ENCODE data around the gene CRYBB2. TPM values are rescaled to one million over a fixed set of nuclear protein-coding genes. Genes with fewer than 3 reads are reported as not detected.
"Not testable (repeated sequence)": the region's sequence is repeated elsewhere in the genome, so short reads cannot be mapped to it uniquely, and the experiment has no call there.

The CRYBB2 gene
- total RNA-seq, 1 experiment from 2014 or later, result not detected

DNA sequence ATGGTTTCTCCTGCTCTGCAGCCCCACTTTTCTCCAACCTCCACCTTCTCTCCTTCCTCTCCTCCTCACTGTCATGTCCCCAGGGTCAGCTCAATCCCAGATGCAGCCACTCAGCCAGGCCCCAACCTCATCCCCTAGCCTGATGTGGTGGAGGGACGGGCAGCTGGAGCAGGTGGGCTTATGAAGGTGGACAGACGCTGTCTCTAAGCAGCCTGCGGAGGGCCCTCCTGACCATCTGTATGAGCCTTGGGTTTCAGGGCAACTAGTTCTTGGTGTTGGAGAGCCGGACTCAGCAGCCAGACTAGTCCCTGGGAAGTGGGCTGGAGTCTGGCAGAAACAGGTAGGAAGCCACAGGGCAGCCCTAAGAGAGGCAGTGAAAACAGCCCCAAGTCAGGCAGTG, 18.1 kb downstream of the CRYBB2 start:
- Histone ChIP-seq H3K56ac (ENCODE audit: insufficient read length, low read depth, low read length) (no peak overlapping the region), H3K79me1 (ENCODE audit: insufficient read depth, low read depth, low read length, poor library complexity, severe bottlenecking) (no peaks in the 10 kb centered on the region), H3K79me2 (ENCODE audit: insufficient read depth, low read length) (no peaks in the 10 kb centered on the region), H2AFZ (ENCODE audit: low read length) (no peak overlapping the region), H3K4ac (ENCODE audit: low read depth, low read length) (no peak overlapping the region), H3K27ac (ENCODE audit: insufficient read length, low read depth, low read length) (no peak overlapping the region), H3K14ac (ENCODE audit: insufficient read depth, low read length) (no peak overlapping the region), H3K9ac (ENCODE audit: extremely low read depth, insufficient read length, low read length) (no peak overlapping the region), H4K5ac (ENCODE audit: insufficient read length, low read depth, low read length) (no peak overlapping the region), H2BK20ac (ENCODE audit: low read depth, low read length, poor library complexity, severe bottlenecking) (no peak overlapping the region), H3K4me1 (ENCODE audit: insufficient read depth, low read length) (no peaks in the 10 kb centered on the region), H2BK15ac (ENCODE audit: low read depth, low read length) (no peak overlapping the region), H3K23ac (ENCODE audit: insufficient read length, low read depth, low read length) (no peak overlapping the region), H2AK5ac (ENCODE audit: insufficient read length, low read length) (no peak overlapping the region), H3T11ph (ENCODE audit: low read length) (no peak overlapping the region), H3K9me3 (ENCODE audit: control insufficient read depth, low read depth, low read length) (no peaks in the 10 kb centered on the region), H3K4me2 (ENCODE audit: insufficient read depth, insufficient read length, low read length) (no peak overlapping the region), H3K18ac (ENCODE audit: insufficient read length, low read depth, low read length) (no peak overlapping the region), H4K91ac (ENCODE audit: insufficient read length, low read depth, low read length) (no peak overlapping the region), H4K8ac (replicated peaks; ENCODE audit: insufficient read length, low read depth, low read length) (no peak overlapping the region), H3K27me3 (ENCODE audit: insufficient read depth, low read length) (no peaks in the 10 kb centered on the region), H3K23me2 (ENCODE audit: insufficient read length, low read depth, low read length, poor library complexity, severe bottlenecking) (no peaks in the 10 kb centered on the region), H2BK12ac (ENCODE audit: insufficient read length, low read depth, low read length) (no peak overlapping the region), H4K20me1 (ENCODE audit: control insufficient read depth, insufficient read depth, insufficient read length) (no peaks in the 10 kb centered on the region), H2BK5ac (ENCODE audit: insufficient read length, low read length) (no peak overlapping the region), H2BK120ac (ENCODE audit: low read depth, low read length, poor library complexity, severe bottlenecking) (no peak overlapping the region)
- Mint-ChIP-seq H3K36me3 (ENCODE audit: insufficient read depth in 1 of 3, low read depth in 3 of 3) (no peaks in the 10 kb centered on the region), H3K4me1 (peaks cover 0 to 3% of the 10 kb centered on the region in 2 experiments; a peak in 2 of 4 replicates), H3K9me3 (no peaks in the 10 kb centered on the region), H3K27me3 (ENCODE audit: low read depth) (peaks cover 23% of the 10 kb centered on the region), H3K27ac (no peak overlapping the region), H3K4me3 (no peak overlapping the region)
- TF ChIP-seq, protein P1, sequence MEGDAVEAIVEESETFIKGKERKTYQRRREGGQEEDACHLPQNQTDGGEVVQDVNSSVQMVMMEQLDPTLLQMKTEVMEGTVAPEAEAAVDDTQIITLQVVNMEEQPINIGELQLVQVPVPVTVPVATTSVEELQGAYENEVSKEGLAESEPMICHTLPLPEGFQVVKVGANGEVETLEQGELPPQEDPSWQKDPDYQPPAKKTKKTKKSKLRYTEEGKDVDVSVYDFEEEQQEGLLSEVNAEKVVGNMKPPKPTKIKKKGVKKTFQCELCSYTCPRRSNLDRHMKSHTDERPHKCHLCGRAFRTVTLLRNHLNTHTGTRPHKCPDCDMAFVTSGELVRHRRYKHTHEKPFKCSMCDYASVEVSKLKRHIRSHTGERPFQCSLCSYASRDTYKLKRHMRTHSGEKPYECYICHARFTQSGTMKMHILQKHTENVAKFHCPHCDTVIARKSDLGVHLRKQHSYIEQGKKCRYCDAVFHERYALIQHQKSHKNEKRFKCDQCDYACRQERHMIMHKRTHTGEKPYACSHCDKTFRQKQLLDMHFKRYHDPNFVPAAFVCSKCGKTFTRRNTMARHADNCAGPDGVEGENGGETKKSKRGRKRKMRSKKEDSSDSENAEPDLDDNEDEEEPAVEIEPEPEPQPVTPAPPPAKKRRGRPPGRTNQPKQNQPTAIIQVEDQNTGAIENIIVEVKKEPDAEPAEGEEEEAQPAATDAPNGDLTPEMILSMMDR (conservative IDR thresholded peaks at IDR 0.05), result no peak
- DNase-seq, result peak; percentile 38
- WGBS (ENCODE audit: extremely low coverage, insufficient read length, low lambda C conversion rate), result no CpG with 5 or more reads among the region's 4 CpGs

- H3K36me3 Mint-ChIP-seq (ENCODE audit: insufficient read depth in 1 of 3, low read depth in 3 of 3); H2AK5ac ChIP-seq (ENCODE audit: insufficient read length, low read length); H3K9ac ChIP-seq (ENCODE audit: extremely low read depth, insufficient read length, low read length); H2BK20ac ChIP-seq (ENCODE audit: low read depth, low read length, poor library complexity, severe bottlenecking); H3K4me1 Mint-ChIP-seq; H3K9me3 ChIP-seq (ENCODE audit: control insufficient read depth, low read depth, low read length); H3K23ac ChIP-seq (ENCODE audit: insufficient read length, low read depth, low read length); H4K8ac ChIP-seq (replicated peaks; ENCODE audit: insufficient read length, low read depth, low read length); H2BK5ac ChIP-seq (ENCODE audit: insufficient read length, low read length); H2AFZ ChIP-seq (ENCODE audit: low read length); H3K79me1 ChIP-seq (ENCODE audit: insufficient read depth, low read depth, low read length, poor library complexity, severe bottlenecking); H3T11ph ChIP-seq (ENCODE audit: low read length); H4K20me1 ChIP-seq (ENCODE audit: control insufficient read depth, insufficient read depth, insufficient read length); H4K91ac ChIP-seq (ENCODE audit: insufficient read length, low read depth, low read length); H3K27ac ChIP-seq (ENCODE audit: insufficient read length, low read depth, low read length); H3K18ac ChIP-seq (ENCODE audit: insufficient read length, low read depth, low read length); H3K56ac ChIP-seq (ENCODE audit: insufficient read length, low read depth, low read length); H3K27me3 ChIP-seq (ENCODE audit: insufficient read depth, low read length); H3K4me2 ChIP-seq (ENCODE audit: insufficient read depth, insufficient read length, low read length); H3K4me1 ChIP-seq (ENCODE audit: insufficient read depth, low read length); H3K79me2 ChIP-seq (ENCODE audit: insufficient read depth, low read length); H2BK15ac ChIP-seq (ENCODE audit: low read depth, low read length); H4K5ac ChIP-seq (ENCODE audit: insufficient read length, low read depth, low read length); H3K9me3 Mint-ChIP-seq; DNase-seq; H3K23me2 ChIP-seq (ENCODE audit: insufficient read length, low read depth, low read length, poor library complexity, severe bottlenecking); H3K27ac Mint-ChIP-seq; H2BK120ac ChIP-seq (ENCODE audit: low read depth, low read length, poor library complexity, severe bottlenecking); H3K4me3 Mint-ChIP-seq; H2BK12ac ChIP-seq (ENCODE audit: insufficient read length, low read depth, low read length); H3K4ac ChIP-seq (ENCODE audit: low read depth, low read length); H3K14ac ChIP-seq (ENCODE audit: insufficient read depth, low read length): not testable (repeated sequence)
- WGBS (ENCODE audit: extremely low coverage, insufficient read length, low lambda C conversion rate), result no CpG with 5 or more reads among the region's 9 CpGs
- peaks cover 23% of the 10 kb centered on the region for H3K27me3 Mint-ChIP-seq (ENCODE audit: low read depth)
Observed at GRCh38 chr22:25238058-25238457, 18.6 kb downstream of the CRYBB2 start.

All from H9 (cell line).